PFSK-1 (cell line): Measurements from ENCODE around the gene OTOP3.

Experiments used
- FOXP2 ChIP-seq: optimal IDR thresholded peaks from 2 replicates; pipeline ENCODE3; 2011; ENCODE audit warnings: borderline replicate concordance, control low read depth, inconsistent platforms; ENCODE audit not compliant: insufficient read depth; ENCODE audit errors: extremely low read length, extremely low read depth
- POLR2AphosphoS5 ChIP-seq: IDR thresholded peaks from 2 replicates; pipeline ENCODE4 v1.6.1; 2012; ENCODE audit warnings: low read depth, mild to moderate bottlenecking, control low read depth, low read length, moderate library complexity
- SIN3A ChIP-seq: IDR thresholded peaks from 2 replicates; pipeline ENCODE4 v1.6.1; 2012; ENCODE audit warnings: mild to moderate bottlenecking, low read length, moderate library complexity, borderline replicate concordance; ENCODE audit not compliant: insufficient read depth
- TAF1 ChIP-seq: IDR thresholded peaks from 2 replicates; pipeline ENCODE4 v1.6.1; 2012; ENCODE audit warnings: low read length, control low read depth, borderline replicate concordance; ENCODE audit not compliant: insufficient read depth
- TF ChIP-seq, protein P1 (sequence below), 2 experiments: IDR thresholded peaks; 2 replicates each; pipeline versions ENCODE4 v1.6.1 to v1.8.0; 2011 to 2012; ENCODE audit warnings: low read depth in 2 of 2, low read length in 2 of 2, control low read depth in 1 of 2, inconsistent platforms in 1 of 2, mild to moderate bottlenecking in 1 of 2, moderate library complexity in 1 of 2; ENCODE audit not compliant: insufficient read depth in 1 of 2

OTOP3 gene

GRCh38 chr17:74892974-74893911 lies 42.5 kb upstream of the OTOP3 start, which contains the start of gene FADS6:
Gene FADS6, minus strand, starts transcription at chr17:74893633. Its CDS starts 38 bp downstream, at chr17:74893595.
- TF ChIP-seq FOXP2 (no peak), POLR2AphosphoS5 (no peak), SIN3A (no peak), TAF1 (no peak)
- TF ChIP-seq, protein P1, sequence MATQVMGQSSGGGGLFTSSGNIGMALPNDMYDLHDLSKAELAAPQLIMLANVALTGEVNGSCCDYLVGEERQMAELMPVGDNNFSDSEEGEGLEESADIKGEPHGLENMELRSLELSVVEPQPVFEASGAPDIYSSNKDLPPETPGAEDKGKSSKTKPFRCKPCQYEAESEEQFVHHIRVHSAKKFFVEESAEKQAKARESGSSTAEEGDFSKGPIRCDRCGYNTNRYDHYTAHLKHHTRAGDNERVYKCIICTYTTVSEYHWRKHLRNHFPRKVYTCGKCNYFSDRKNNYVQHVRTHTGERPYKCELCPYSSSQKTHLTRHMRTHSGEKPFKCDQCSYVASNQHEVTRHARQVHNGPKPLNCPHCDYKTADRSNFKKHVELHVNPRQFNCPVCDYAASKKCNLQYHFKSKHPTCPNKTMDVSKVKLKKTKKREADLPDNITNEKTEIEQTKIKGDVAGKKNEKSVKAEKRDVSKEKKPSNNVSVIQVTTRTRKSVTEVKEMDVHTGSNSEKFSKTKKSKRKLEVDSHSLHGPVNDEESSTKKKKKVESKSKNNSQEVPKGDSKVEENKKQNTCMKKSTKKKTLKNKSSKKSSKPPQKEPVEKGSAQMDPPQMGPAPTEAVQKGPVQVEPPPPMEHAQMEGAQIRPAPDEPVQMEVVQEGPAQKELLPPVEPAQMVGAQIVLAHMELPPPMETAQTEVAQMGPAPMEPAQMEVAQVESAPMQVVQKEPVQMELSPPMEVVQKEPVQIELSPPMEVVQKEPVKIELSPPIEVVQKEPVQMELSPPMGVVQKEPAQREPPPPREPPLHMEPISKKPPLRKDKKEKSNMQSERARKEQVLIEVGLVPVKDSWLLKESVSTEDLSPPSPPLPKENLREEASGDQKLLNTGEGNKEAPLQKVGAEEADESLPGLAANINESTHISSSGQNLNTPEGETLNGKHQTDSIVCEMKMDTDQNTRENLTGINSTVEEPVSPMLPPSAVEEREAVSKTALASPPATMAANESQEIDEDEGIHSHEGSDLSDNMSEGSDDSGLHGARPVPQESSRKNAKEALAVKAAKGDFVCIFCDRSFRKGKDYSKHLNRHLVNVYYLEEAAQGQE (IDR thresholded peaks at IDR 0.05; ENCODE audit: insufficient read depth in 1 of 2, low read depth in 2 of 2, low read length in 2 of 2): no peak

GRCh38 chr17:74893936-74894671 lies 41.6 kb upstream of the OTOP3 start:
- no peak for TF ChIP-seq POLR2AphosphoS5
- TF ChIP-seq FOXP2: no peak
- TF ChIP-seq TAF1: no peak

GRCh38 chr17:74898376-74898946 lies 37.2 kb upstream of the OTOP3 start:
- TF ChIP-seq, protein P1 (IDR thresholded peaks at IDR 0.05; ENCODE audit: insufficient read depth in 1 of 2, low read depth in 2 of 2, low read length in 2 of 2): no peak
- no peak for TF ChIP-seq TAF1

GRCh38 chr17:74900208-74900607 lies 35.5 kb upstream of the OTOP3 start:
- TF ChIP-seq FOXP2 (no peak), POLR2AphosphoS5 (no peak), TAF1 (no peak), SIN3A (no peak)
- TF ChIP-seq, protein P1 (IDR thresholded peaks at IDR 0.05; ENCODE audit: insufficient read depth in 1 of 2, low read depth in 2 of 2, low read length in 2 of 2): no peak

DNA sequence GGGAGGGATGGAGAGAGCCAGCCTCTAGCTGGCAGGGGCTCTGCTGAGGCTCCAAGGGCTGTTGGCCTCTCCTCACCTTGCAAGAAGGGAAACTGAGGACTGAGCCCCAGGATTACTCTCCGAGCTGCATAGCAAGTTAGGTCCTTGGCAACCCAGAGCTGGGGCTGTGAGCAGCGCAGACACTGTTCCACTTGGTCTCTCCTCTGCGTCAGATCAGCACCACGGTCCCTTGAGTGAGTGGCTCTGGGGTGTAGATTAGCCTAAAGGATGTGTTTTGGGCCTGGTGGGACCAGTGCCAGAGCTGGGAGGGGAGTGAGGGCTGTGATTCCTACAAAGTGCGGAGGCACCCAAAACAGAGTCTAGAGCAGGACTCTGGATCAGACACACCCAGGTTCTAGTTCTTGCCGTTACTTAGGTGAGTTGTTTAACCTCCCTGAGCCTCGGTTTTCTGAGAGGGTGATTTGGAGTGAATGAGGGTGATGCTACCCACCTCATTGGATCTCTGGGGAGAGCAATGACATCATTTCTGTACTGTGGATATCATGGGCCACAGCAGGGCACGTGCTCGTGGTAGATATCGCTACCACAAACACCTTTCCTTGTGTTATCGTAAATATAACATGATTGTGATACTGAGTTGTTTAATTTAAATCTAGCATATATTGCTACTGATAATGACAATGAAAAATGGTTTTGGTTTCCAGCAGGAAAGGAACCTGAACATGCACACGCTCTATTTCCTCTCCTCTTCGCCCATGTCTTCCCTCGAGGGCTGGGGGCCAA lies 34.2 kb upstream of the OTOP3 start:
- TF ChIP-seq TAF1: no peak
- TF ChIP-seq POLR2AphosphoS5: no peak
- TF ChIP-seq FOXP2: no peak
- TF ChIP-seq, protein P1 (IDR thresholded peaks at IDR 0.05; ENCODE audit: insufficient read depth in 1 of 2, low read depth in 2 of 2, low read length in 2 of 2): no peak
- TF ChIP-seq SIN3A: no peak
